GM18870 (cell line): ENCODE results near the gene ARR3.
"Not testable (repeated sequence)": the region's sequence is repeated elsewhere in the genome, so short reads cannot be mapped to it uniquely, and the experiment has no call there.

Source experiments
- ATAC-seq: cut with Tn5 transposase; IDR thresholded peaks from one replicate; pipeline ENCODE4 v1.9.1; 2021; ENCODE audit warnings: moderate library complexity; ENCODE audit not compliant: unreplicated experiment

Gene ARR3

DNA sequence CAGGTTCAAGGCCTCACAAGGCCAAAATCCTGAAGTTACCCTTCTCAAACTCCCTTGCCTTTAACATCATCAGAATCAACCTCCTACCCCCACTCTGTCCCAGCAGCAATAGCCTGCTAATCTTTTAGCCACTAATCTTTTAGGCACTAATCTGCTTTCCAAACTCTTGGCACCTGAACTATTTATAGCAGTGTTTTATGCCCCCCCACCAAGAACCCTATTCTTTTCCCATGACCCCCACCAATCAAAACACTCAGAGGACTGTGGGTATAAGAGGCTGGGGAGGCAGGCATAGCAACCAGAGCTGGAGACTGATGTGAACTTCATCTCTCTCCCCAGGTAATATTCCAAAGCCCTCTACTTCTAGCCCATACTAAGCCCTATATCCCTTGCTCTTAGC is at the start of gene ARR3:
Gene ARR3, plus strand, starts transcription at position 301 of the 400 bp plus-strand sequence. CDS start 1,052 bp downstream, outside the sequence.
- ATAC-seq: no peak

DNA sequence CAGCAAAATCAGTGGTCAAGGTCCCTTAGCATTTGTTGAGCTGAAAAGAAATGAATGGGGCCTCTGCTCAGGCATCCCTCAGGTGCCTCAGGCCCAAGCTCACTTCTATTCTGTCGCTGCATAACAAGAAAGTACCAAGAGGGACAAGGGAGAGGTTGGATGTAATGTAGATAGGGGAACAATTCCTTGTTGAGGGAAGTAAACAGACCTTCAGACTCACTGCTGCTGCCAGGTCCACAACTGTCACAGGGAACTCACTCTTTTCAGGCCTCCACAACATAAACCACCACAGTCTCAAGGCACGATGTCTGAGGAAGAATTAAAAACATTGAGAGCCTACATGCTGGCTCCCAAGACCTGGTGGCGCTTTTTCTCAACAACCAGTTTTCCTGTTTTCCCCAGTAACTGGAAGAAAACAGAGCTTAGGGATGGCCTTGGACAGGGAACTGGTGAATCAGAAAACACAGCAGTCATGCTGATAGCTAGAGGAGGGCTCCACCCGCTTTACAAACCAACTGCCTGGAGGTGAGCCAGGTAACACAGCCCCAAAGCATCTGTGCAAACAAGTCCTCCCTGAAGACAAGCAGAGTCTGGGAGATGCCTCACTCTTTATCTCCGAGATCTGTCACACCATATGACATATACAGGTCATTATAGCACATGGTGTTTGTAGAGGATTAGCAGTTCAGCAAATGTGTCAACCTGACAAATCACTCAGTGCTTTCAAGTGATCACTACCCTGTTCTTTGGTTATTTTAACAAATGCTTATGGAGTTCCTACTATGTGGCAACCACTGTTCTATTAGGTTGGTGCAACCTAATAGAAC is 48.0 kb upstream of the ARR3 start:
- no peak for ATAC-seq

GRCh38 chrX:70226048-70226447 is 42.1 kb upstream of the ARR3 start:
- ATAC-seq: no peak

DNA sequence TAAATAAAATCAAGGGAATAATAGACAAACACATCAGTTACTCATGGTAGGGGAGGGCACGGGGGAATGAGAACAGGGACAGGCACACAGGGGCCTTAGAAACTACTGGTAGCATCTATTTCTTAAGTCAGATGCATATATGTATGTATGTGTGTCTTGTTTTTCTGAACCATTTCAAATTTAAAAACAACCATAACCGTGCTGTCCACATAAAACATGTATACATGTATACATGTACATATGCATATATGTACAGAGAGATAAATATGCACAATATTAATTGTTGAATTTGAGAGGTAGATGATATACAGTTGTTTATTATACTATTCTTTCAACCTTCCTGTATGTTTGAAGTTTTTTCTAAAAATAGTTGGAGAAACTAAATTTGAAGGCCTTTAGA is 41.4 kb upstream of the ARR3 start:
- no peak for ATAC-seq

- no peak for ATAC-seq
Observed at GRCh38 chrX:70231666-70232065, 36.5 kb upstream of the ARR3 start.

DNA sequence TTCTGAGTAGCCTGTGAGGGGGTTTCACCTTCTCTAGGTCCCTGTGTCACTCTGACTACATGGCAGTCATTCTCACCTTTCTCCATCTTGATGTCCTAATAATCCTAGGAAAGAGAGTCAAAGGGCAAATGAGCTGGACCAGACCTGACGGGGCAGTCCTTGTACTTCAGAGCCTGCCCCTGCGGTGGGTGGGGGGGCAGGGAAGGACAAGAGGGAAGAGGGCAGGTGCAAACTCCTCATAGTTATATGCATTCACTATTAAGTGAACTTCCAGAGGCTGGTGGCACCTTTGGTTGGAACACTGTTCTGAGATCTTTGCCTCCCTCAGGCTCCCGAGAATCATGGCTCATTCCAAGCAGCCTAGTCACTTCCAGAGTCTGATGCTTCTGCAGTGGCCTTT is 33.8 kb upstream of the ARR3 start, which contains the start of gene AWAT1:
Gene AWAT1, plus strand, starts transcription at position 301 of the 400 bp plus-strand sequence. Its CDS starts 41 bp downstream, at position 342.
- ATAC-seq: no peak

DNA sequence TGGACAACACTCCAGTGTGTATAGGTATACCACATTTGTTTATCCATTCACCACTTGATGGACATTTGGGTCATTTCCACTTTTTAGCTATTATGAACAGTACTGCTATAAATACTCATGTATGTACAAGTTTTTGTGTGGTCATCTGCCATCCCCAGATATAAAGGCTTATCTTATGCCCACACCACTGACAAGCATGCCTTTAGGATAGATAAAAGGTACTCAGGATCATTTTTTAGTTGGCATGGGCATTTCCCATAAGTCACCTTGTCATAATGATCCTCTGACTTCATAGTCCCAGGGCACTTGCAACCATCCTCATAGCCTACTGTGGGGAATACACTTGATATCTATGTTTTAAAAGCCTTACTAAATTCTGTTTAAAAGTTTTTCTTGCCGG is 27.4 kb upstream of the ARR3 start:
- no peak for ATAC-seq

- no peak for ATAC-seq
Observed at GRCh38 chrX:70241501-70241900, 26.6 kb upstream of the ARR3 start.

- not testable (repeated sequence) for ATAC-seq
Observed at GRCh38 chrX:70243601-70244000, 24.5 kb upstream of the ARR3 start.

DNA sequence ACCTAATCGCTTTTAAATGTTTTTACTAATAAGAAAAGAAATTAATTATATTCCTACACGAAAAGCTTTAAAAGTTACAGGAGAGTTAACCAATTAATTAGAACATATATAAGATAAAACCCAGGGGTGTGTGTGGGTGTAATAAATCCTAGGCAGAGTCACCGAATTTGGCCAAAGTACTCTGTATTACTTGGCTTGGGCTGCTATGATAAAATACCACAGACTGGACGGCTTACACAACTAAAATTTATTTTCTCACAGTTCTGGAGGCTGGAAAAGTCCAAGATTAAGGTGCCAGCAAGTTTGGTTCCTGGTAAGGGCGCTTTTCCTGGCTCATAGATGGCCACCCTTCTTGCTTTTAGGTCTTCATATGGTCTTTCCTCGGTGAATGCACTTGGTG is 23.3 kb upstream of the ARR3 start:
- no peak for ATAC-seq

GRCh38 chrX:70247252-70247651 is 20.9 kb upstream of the ARR3 start:
- no peak for ATAC-seq

GRCh38 chrX:70252491-70252890 is 15.6 kb upstream of the ARR3 start:
- no peak for ATAC-seq

- no peak for ATAC-seq
Observed at GRCh38 chrX:70253377-70254062, 14.6 kb upstream of the ARR3 start.

DNA sequence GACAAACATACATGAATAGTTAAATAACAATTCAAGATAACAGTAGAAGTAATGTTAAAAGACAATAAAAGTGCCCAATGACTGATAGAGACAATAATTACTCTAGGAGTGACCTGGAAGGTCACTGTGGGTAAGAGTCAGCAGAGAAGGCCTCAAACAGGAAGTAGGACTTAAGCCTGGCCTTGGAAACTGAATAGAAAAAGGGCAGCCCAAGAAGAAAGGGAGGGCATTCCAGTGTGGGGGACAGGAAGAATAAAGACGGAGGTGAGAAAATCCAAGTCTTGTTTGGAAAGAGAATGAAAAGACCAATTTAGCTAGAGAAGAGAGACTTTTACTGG is 14.1 kb upstream of the ARR3 start:
- ATAC-seq: no peak

GRCh38 chrX:70254909-70255308 is 13.2 kb upstream of the ARR3 start:
- no peak for ATAC-seq

DNA sequence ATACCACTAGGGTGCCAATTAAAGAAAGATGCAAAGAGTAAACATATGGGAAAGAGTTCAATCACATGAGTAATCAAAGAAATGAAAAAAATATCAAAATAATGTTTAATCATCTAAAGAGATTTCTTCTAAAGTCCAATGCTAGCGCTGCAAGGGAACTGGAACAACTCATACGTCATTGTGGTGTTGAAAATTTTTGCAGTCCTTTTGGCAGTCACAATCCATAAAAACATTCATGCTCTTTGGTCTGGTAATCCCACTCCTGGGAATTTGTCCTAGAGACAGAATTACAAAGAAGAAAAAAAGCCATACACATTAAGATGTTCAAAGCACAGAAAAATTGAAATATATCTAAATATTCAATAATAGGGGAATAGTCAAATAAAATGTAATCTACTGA is 12.7 kb upstream of the ARR3 start:
- no peak for ATAC-seq

GRCh38 chrX:70257423-70258288 is 10.5 kb upstream of the ARR3 start:
- ATAC-seq: no peak

DNA sequence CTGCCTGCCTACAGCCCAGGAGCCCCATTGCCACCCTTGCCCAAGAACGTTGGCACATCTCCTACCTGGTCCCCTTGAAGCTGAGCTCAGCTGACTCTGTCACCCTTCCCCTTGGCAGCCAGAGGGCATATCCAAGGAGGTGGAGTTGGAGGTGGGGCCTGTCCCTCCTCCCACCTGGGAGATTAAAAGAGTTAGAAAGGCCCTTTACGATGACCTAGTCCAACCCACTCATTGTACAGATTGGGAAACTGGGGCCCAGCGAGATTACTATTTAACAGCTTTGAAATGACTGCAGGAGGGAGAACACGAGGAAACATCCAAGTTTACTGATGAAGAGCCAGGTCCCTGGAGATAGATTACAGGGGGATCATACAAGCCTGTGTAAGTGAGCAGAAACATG is 8.0 kb upstream of the ARR3 start, which contains the start of gene P2RY4:
Gene P2RY4, minus strand, starts transcription at position 101 of the 400 bp plus-strand sequence. CDS start 580 bp downstream, outside the sequence.
- ATAC-seq: no peak

DNA sequence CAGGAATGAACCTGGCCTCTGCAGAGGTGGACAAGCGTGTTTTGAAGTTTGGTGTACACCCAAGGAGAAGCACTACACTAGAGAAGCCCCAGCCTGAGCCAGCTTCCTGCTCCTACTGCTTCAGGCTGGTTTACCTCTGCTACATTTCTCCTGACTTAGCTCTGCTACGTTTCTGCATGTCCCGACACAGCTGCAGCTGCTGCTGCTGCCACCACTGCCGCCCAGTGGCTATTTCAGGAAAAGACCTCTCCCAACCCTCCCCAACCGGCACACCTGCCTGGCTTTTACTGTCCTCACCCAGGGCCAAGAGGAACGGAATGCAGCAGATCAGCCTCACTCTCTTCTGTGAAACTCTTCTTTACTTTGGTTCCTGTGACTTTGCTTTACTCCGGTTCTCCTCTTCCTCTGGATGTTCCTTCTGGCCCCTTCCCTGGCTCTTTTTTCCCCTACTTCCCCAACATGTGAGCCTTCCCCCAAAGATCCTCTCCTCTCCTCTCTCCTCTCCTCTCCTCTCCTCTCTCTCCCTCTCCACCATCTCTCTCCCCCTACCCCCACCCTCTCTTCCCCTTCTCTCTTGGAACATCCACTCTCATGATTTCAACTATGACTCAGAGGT is 5.1 kb upstream of the ARR3 start:
- peak; percentile 57 for ATAC-seq

DNA sequence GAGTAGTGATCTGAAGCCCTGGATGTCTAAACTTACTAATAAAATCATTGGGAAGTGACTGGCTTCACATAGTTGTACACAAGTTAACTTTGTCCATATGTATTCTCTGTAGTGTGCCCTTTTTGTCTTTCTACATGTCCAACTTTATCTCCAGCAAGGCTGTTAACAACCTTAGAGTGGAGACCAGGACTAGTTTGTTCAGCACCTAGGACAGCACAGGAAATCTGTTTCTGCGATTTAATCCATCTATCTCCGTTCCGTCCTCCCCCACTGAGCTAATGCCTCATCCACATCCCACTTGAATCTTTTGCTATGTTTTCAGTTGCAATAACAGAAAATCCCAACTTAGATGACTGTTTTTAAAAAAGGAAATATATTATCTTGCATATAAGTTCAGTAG is 3.4 kb upstream of the ARR3 start:
- ATAC-seq: no peak

DNA sequence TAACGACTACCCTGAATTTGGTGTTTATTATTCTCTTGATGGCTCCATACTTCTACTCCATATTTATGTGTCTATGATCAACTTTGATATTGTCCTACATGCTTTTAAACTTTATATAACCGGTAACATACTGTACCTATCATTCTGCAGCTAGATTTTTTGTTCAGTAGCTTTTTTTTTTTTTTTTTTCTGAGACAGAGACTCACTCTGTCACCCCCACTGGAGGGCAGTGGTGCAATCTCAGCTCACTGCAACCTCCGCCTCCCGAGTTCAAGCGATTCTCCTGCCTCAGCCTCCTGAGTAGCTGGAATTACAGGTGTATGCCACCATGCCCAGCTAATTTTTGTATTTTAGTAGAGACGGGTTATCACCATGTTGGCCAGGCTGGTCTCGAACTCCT is 5.9 kb downstream of the ARR3 start:
- not testable (repeated sequence) for ATAC-seq
